ENCODE results near the gene CAPG. TPM values are rescaled to one million over a fixed set of nuclear protein-coding genes. Genes with fewer than 3 reads are reported as not detected.

The CAPG gene
- total RNA-seq, 3 donors from 2014 or later: 9.1 to 10.9 (median 9.5) TPM

- H3K27me3 Mint-ChIP-seq (ENCODE audit: low read depth): no peaks in the 10 kb centered on the region
- peaks cover 10% of the 10 kb centered on the region for H3K4me1 Mint-ChIP-seq (ENCODE audit: low read depth)
- peaks cover 5% of the 10 kb centered on the region for H3K9me3 Mint-ChIP-seq
- peaks cover 9% of the 10 kb centered on the region for H3K36me3 Mint-ChIP-seq (ENCODE audit: insufficient read depth)
- DNase-seq: no peak
- H3K4me3 Mint-ChIP-seq: no peak overlapping the region
- no peak for ATAC-seq
Observed at GRCh38 chr2:85400541-85401463, 9.4 kb downstream of the CAPG start.

GRCh38 chr2:85400023-85400422 is 10.1 kb downstream of the CAPG start:
- DNase-seq (no peak), ATAC-seq (no peak)
- no peaks in the 10 kb centered on the region for H3K27me3 Mint-ChIP-seq (ENCODE audit: low read depth)
- peaks cover 9% of the 10 kb centered on the region for H3K36me3 Mint-ChIP-seq (ENCODE audit: insufficient read depth)
- peaks cover 3% of the 10 kb centered on the region for H3K4me1 Mint-ChIP-seq (ENCODE audit: low read depth)
- no peak overlapping the region for H3K4me3 Mint-ChIP-seq
- H3K9me3 Mint-ChIP-seq: peaks cover 5% of the 10 kb centered on the region

GRCh38 chr2:85399183-85399455 is 11.0 kb downstream of the CAPG start:
- no peak for ATAC-seq
- H3K27me3 Mint-ChIP-seq (ENCODE audit: low read depth): no peaks in the 10 kb centered on the region
- H3K36me3 Mint-ChIP-seq (ENCODE audit: insufficient read depth): peaks cover 9% of the 10 kb centered on the region
- H3K4me3 Mint-ChIP-seq: no peak overlapping the region
- peaks cover 5% of the 10 kb centered on the region for H3K9me3 Mint-ChIP-seq
- DNase-seq: no peak
- peaks cover 1% of the 10 kb centered on the region for H3K4me1 Mint-ChIP-seq (ENCODE audit: low read depth)

GRCh38 chr2:85398426-85399182 is 11.6 kb downstream of the CAPG start:
- ATAC-seq: no peak
- Mint-ChIP-seq H3K36me3 (ENCODE audit: insufficient read depth) (peaks cover 9% of the 10 kb centered on the region), H3K4me3 (no peak overlapping the region), H3K4me1 (ENCODE audit: low read depth) (peaks cover 3% of the 10 kb centered on the region), H3K27me3 (ENCODE audit: low read depth) (no peaks in the 10 kb centered on the region), H3K9me3 (peaks cover 5% of the 10 kb centered on the region)
- no peak for DNase-seq

- H3K9me3 Mint-ChIP-seq: no peaks in the 10 kb centered on the region
- H3K4me1 Mint-ChIP-seq (ENCODE audit: low read depth): peaks cover 3% of the 10 kb centered on the region
Observed at GRCh38 chr2:85397925-85398331, 12.2 kb downstream of the CAPG start.

GRCh38 chr2:85396531-85397470 is 13.4 kb downstream of the CAPG start:
- Mint-ChIP-seq H3K27me3 (ENCODE audit: low read depth) (no peaks in the 10 kb centered on the region), H3K4me1 (ENCODE audit: low read depth) (peaks cover 8% of the 10 kb centered on the region), H3K9me3 (no peaks in the 10 kb centered on the region), H3K36me3 (ENCODE audit: insufficient read depth) (peaks cover 7% of the 10 kb centered on the region), H3K4me3 (no peak overlapping the region)
- DNase-seq (no peak), ATAC-seq (no peak)

More at GRCh38 chr2:85397925-85398331, 12.2 kb downstream of the CAPG start:
- H3K4me3 Mint-ChIP-seq: no peak overlapping the region
- ATAC-seq (no peak), DNase-seq (no peak)
- no peaks in the 10 kb centered on the region for H3K27me3 Mint-ChIP-seq (ENCODE audit: low read depth)
- peaks cover 9% of the 10 kb centered on the region for H3K36me3 Mint-ChIP-seq (ENCODE audit: insufficient read depth)

DNA sequence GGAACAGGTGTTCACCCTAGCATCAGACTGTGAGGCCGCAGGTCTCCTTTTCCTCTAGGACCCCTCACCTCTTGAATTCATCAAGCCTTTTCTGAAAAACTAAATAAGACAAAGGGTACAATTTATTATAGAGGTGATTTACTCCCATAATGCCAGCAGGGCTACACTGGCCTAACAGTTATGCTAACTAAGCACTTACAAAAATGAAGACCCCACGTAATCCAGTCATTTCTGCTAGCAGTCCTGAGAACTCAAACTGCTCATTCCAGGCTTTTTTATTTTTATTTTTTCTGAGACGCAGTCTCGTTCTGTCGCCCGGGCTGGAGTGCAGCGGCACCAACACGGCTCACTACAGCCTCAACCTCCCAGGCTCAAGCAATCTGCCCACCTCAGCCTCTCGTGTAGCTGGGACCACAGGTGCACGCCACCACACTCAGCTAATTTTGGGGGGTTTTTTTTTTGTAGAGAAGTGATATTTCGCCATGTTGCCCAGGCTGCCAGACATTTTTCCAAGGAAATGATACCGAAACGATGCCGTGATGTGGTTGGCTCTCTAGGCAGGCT is 14.2 kb downstream of the CAPG start:
- Mint-ChIP-seq H3K4me3 (no peak overlapping the region), H3K36me3 (ENCODE audit: insufficient read depth) (peaks cover 7% of the 10 kb centered on the region), H3K27me3 (ENCODE audit: low read depth) (no peaks in the 10 kb centered on the region), H3K9me3 (no peaks in the 10 kb centered on the region), H3K4me1 (ENCODE audit: low read depth) (peaks cover 15% of the 10 kb centered on the region)
- ATAC-seq (no peak), DNase-seq (no peak)

DNA sequence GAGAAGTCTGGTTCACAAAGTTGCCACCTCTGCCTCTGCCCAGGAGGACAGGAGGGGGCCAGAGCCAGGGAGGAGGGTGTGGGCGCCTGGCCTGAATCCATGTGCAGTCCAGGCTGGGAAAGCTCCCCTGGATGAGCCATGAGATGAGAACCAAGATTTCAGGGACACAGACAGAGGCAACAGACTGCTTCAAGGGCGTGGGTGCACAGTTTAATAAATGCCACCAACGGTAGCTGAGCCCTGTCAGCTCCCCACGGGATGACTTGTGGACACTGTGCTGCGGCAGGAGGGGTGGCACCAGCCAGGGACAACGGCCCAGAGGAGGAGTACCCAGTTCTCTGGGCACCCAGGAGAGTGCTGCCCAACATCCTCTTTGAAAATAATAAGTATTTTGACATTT is 15.2 kb downstream of the CAPG start:
- ATAC-seq (no peak), DNase-seq (no peak)
- H3K27me3 Mint-ChIP-seq (ENCODE audit: low read depth): no peaks in the 10 kb centered on the region
- H3K9me3 Mint-ChIP-seq: no peaks in the 10 kb centered on the region
- no peak overlapping the region for H3K4me3 Mint-ChIP-seq
- peaks cover 11% of the 10 kb centered on the region for H3K36me3 Mint-ChIP-seq (ENCODE audit: insufficient read depth)
- peaks cover 15% of the 10 kb centered on the region for H3K4me1 Mint-ChIP-seq (ENCODE audit: low read depth)

DNA sequence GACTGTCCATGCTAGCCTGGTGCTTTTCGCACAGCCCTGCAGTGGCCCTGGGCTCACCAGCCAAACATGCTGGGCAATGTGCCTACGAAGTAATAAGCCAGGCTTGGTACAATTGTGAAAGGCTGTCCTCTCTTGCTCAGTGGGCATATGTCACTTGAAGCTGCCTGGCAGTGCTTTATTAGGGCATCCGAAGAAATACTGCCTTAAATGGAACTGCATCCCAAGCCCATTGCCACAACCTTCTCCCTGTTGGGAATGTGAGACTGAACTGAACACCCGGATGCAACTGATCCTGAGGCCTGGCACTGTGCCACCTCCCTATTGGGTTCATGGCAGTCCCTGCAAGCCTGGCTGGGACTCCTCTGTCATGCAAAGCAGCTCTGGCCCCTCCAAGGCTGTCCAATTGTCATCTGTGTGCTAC is 15.9 kb downstream of the CAPG start:
- H3K9me3 Mint-ChIP-seq: no peaks in the 10 kb centered on the region
- no peak overlapping the region for H3K4me3 Mint-ChIP-seq
- peaks cover 9% of the 10 kb centered on the region for H3K36me3 Mint-ChIP-seq (ENCODE audit: insufficient read depth)
- H3K4me1 Mint-ChIP-seq (ENCODE audit: low read depth): peaks cover 15% of the 10 kb centered on the region
- no peaks in the 10 kb centered on the region for H3K27me3 Mint-ChIP-seq (ENCODE audit: low read depth)
- ATAC-seq: no peak
- no peak for DNase-seq

DNA sequence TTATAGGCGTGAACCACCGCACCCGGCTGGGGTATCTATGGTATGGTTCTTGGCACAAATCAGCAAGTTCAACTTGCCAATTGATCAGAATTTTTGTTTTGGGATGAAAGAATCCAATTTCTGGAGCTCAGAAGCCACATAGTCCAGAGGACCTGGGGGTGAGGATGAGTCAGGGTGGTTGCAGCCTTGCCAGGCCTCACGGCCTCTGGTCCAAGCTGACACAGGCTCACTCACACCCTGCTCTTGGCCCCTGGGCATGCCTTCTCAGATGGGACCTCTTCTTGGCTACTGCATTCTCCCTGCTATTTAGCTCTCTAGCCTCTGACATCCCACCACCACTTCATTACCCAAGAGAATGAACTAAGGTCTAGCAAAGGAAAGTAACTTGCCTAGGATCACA is 16.3 kb downstream of the CAPG start:
- no peak for ATAC-seq
- Mint-ChIP-seq H3K9me3 (no peaks in the 10 kb centered on the region), H3K27me3 (ENCODE audit: low read depth) (no peaks in the 10 kb centered on the region), H3K36me3 (ENCODE audit: insufficient read depth) (peaks cover 10% of the 10 kb centered on the region), H3K4me3 (no peak overlapping the region), H3K4me1 (ENCODE audit: low read depth) (peaks cover 15% of the 10 kb centered on the region)
- DNase-seq: no peak

GRCh38 chr2:85390941-85391669 is 19.1 kb downstream of the CAPG start:
- H3K9me3 Mint-ChIP-seq: no peaks in the 10 kb centered on the region
- no peaks in the 10 kb centered on the region for H3K27me3 Mint-ChIP-seq (ENCODE audit: low read depth)
- DNase-seq (peak; percentile 78), ATAC-seq (peak; percentile 74 to 81)
- peaks cover 15% of the 10 kb centered on the region for H3K4me1 Mint-ChIP-seq (ENCODE audit: low read depth)
- H3K36me3 Mint-ChIP-seq (ENCODE audit: insufficient read depth): peaks cover 9% of the 10 kb centered on the region
- no peak overlapping the region for H3K4me3 Mint-ChIP-seq

DNA sequence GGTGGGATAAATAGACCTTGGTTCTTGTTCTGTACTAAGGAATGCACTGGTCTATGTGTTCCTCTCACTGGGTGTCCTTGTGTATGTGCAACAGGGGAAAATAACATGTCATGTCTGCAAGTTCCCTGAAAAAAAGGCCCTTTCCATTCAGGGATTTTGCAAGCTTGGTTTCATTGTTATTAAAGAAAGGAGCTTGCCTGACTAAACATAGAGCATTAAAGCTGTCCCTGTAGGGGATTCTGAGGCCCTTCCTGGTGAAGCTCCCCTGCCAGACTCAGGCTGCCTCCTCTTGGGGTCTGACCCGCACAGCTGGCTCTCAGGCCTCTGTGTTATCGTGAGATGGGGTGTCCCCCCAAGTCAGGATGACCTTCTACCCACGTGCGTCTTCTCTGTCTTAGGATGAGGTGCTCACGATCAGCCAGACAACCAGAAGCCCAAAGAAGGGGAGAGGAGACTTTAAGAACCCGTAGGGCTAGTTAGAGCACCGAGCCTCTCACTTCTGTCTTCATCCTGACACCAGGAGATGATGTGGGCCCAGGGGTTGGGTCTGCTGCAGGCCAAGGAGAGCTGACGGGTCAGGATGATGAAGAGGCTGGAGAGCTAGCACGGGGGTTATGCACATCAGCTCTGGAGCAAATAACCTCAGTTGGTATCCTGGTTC is 21.2 kb downstream of the CAPG start:
- DNase-seq (no peak), ATAC-seq (no peak)
- Mint-ChIP-seq H3K36me3 (ENCODE audit: insufficient read depth) (peaks cover 14% of the 10 kb centered on the region), H3K9me3 (no peaks in the 10 kb centered on the region), H3K4me3 (no peak overlapping the region), H3K4me1 (ENCODE audit: low read depth) (peaks cover 14% of the 10 kb centered on the region), H3K27me3 (ENCODE audit: low read depth) (no peaks in the 10 kb centered on the region)

- ATAC-seq (no peak), DNase-seq (no peak)
- Mint-ChIP-seq H3K9me3 (no peaks in the 10 kb centered on the region), H3K27me3 (ENCODE audit: low read depth) (no peaks in the 10 kb centered on the region), H3K4me1 (ENCODE audit: low read depth) (peaks cover 12% of the 10 kb centered on the region), H3K36me3 (ENCODE audit: insufficient read depth) (peaks cover 19% of the 10 kb centered on the region), H3K4me3 (no peak overlapping the region)
Observed at GRCh38 chr2:85387754-85388153, 22.4 kb downstream of the CAPG start.

All from activated T-cell treated with anti-CD3 and anti-CD28 coated beads, Interleukin-2, amount 50 U/mL, for 4 hours (primary cell).